A673 (cell line): ENCODE data around the gene PPOX. TPM values are rescaled to one million over a fixed set of nuclear protein-coding genes. Genes with fewer than 3 reads are reported as not detected.

Source experiments
- BruUV-seq: library from RNA; stranded (reverse); fragments of 400-500 nt; replicated peaks from 2 replicates; lab custom pipeline; 2021; lab: Mats Ljungman, UMichigan
- CTCF ChIA-PET: fragments of 300-600 bp; sonication (Branson Sonifier 250); formaldehyde crosslinking; loops from one replicate; lab custom pipeline; 2022; ENCODE audit warnings: antibody characterized with exemption; lab: Charles Lee
- POLR2A ChIA-PET: fragments of 300-600 bp; sonication (Branson Sonifier 250); formaldehyde crosslinking; loops from one replicate; lab custom pipeline; 2022; ENCODE audit warnings: antibody characterized with exemption; ENCODE audit not compliant: low non-redundant PET; lab: Charles Lee
- DNase-seq: peaks from one replicate; pipeline ENCODE4 v3.0.0-alpha.2; 2015; ENCODE audit warnings: low spot score
- H3K27ac ChIP-seq: fragments of 200-600 bp; sonication (generic); 2 replicates; pipeline ENCODE4 v1.5.1; 2016; ENCODE audit warnings: mixed run types, low read depth, mild to moderate bottlenecking, mixed read lengths, antibody characterized with exemption, low read length; ENCODE audit not compliant: poor library complexity, severe bottlenecking
- H3K27me3 ChIP-seq: fragments of 200-600 bp; sonication (generic); replicated peaks from 2 replicates; pipeline ENCODE4 v1.6.1; 2017; ENCODE audit warnings: mixed run types, low read depth, mild to moderate bottlenecking, mixed read lengths, antibody characterized with exemption, low read length; ENCODE audit not compliant: insufficient read depth, poor library complexity
- H3K36me3 ChIP-seq: fragments of 200-600 bp; sonication (generic); 2 replicates; pipeline ENCODE4 v1.6.1; 2016; ENCODE audit warnings: mixed run types, mild to moderate bottlenecking, mixed read lengths, antibody characterized with exemption, low read length; ENCODE audit not compliant: insufficient read depth, poor library complexity, severe bottlenecking
- H3K4me1 ChIP-seq: fragments of 200-600 bp; sonication (generic); 2 replicates; pipeline ENCODE4 v1.6.1; 2017; ENCODE audit warnings: mixed run types, mild to moderate bottlenecking, mixed read lengths, antibody characterized with exemption, low read length; ENCODE audit not compliant: insufficient read depth, poor library complexity, severe bottlenecking
- H3K4me3 ChIP-seq: fragments of 200-600 bp; sonication (generic); 2 replicates; pipeline ENCODE4 v1.5.1; 2016; ENCODE audit warnings: low read depth, mixed run types, mild to moderate bottlenecking, mixed read lengths, low read length; ENCODE audit not compliant: poor library complexity, severe bottlenecking
- H3K9me3 ChIP-seq: fragments of 200-600 bp; sonication (generic); 2 replicates; pipeline ENCODE4 v1.6.1; 2016; ENCODE audit warnings: mixed run types, low read depth, mild to moderate bottlenecking, mixed read lengths, antibody characterized with exemption, low read length; ENCODE audit not compliant: poor library complexity, severe bottlenecking
- EZH2 ChIP-seq: fragments of 200-600 bp; sonication (generic); IDR thresholded peaks from 2 replicates; pipeline ENCODE4 v1.6.1; 2017; ENCODE audit warnings: borderline replicate concordance, low read depth, mild to moderate bottlenecking, mixed read lengths, antibody characterized with exemption, low read length; ENCODE audit not compliant: poor library complexity, severe bottlenecking
- intact Hi-C: fragments of 100-400 bp; cut with micrococcal nuclease; formaldehyde crosslinking; loops from one replicate; pipeline ENCODE4 v1.10.0; 2022; ENCODE audit not compliant: unreplicated experiment
- total RNA-seq: library from RNA; stranded (reverse); gene quantifications from 2 replicates; pipeline ENCODE4 v1.2.3, GENCODE V29; 2021
- TF ChIP-seq, protein P1 (sequence below): fragments of 300-800, 200-600 bp; sonication (generic); conservative IDR thresholded peaks from 2 replicates; pipeline ENCODE4 v1.5.1; 2017; ENCODE audit warnings: low read depth, mild to moderate bottlenecking, antibody characterized with exemption, low read length, moderate library complexity, mixed read lengths

Gene PPOX
- total RNA-seq, 1 experiment from 2014 or later: 25.2 TPM

GRCh38 chr1:161176468-161177111 lies 10.4 kb downstream of the PPOX start:
- no TSS peak for BruUV-seq
- intact Hi-C loops: no loop called here
- TF ChIP-seq, protein P1, sequence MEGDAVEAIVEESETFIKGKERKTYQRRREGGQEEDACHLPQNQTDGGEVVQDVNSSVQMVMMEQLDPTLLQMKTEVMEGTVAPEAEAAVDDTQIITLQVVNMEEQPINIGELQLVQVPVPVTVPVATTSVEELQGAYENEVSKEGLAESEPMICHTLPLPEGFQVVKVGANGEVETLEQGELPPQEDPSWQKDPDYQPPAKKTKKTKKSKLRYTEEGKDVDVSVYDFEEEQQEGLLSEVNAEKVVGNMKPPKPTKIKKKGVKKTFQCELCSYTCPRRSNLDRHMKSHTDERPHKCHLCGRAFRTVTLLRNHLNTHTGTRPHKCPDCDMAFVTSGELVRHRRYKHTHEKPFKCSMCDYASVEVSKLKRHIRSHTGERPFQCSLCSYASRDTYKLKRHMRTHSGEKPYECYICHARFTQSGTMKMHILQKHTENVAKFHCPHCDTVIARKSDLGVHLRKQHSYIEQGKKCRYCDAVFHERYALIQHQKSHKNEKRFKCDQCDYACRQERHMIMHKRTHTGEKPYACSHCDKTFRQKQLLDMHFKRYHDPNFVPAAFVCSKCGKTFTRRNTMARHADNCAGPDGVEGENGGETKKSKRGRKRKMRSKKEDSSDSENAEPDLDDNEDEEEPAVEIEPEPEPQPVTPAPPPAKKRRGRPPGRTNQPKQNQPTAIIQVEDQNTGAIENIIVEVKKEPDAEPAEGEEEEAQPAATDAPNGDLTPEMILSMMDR: no peak
- no peak for TF ChIP-seq EZH2
- H3K27me3 ChIP-seq: no peaks in the 10 kb centered on the region
- H3K9me3 ChIP-seq: no peaks in the 10 kb centered on the region
- peaks cover 35% of the 10 kb centered on the region for H3K36me3 ChIP-seq
- peak overlapping the region; percentile 87 for H3K27ac ChIP-seq
- H3K4me3 ChIP-seq: peak overlapping the region; percentile 78
- ChIA-PET CTCF (no interaction called here), POLR2A (interaction anchor here (1.5 kb wide), 1 partner anchor 26 kb away, joined by 5 read pairs; the partner anchor contains the start of gene NDUFS2)
- H3K4me1 ChIP-seq: peaks cover 15% of the 10 kb centered on the region
- no peak for DNase-seq

GRCh38 chr1:161177112-161177935 lies 11.1 kb downstream of the PPOX start, which contains the start of gene B4GALT3:
B4GALT3 (minus strand) TSS chr1:161177507; CDS start chr1:161176060, 1,447 bp downstream.
- ChIA-PET CTCF (no interaction called here), POLR2A (interaction anchor here (1.5 kb wide), 1 partner anchor 25 kb away, joined by 5 read pairs; the partner anchor contains the start of gene NDUFS2)
- TF ChIP-seq, protein P1: no peak
- no peak for TF ChIP-seq EZH2
- Histone ChIP-seq H3K36me3 (peaks cover 28% of the 10 kb centered on the region), H3K9me3 (no peaks in the 10 kb centered on the region), H3K27me3 (no peaks in the 10 kb centered on the region), H3K4me1 (peaks cover 15% of the 10 kb centered on the region), H3K27ac (peak within 1 kb of the TSS; percentile 87), H3K4me3 (peak within 1 kb of the TSS; percentile 78)
- intact Hi-C loops: no loop called here
- BruUV-seq: TSS peak; percentile 93
- peak; percentile 89 for DNase-seq

GRCh38 chr1:161177936-161178244 lies 11.7 kb downstream of the PPOX start:
- ChIA-PET POLR2A (interaction anchor here (1.5 kb wide), 1 partner anchor 24 kb away, joined by 5 read pairs; the partner anchor contains the start of gene NDUFS2), CTCF (no interaction called here)
- Histone ChIP-seq H3K4me1 (peaks cover 15% of the 10 kb centered on the region), H3K27me3 (no peaks in the 10 kb centered on the region), H3K4me3 (peak overlapping the region; percentile 78), H3K27ac (peak overlapping the region; percentile 87), H3K36me3 (peaks cover 22% of the 10 kb centered on the region), H3K9me3 (no peaks in the 10 kb centered on the region)
- no TSS peak for BruUV-seq
- intact Hi-C loops: no loop called here
- no peak for DNase-seq
- TF ChIP-seq EZH2: no peak
- TF ChIP-seq, protein P1: no peak
